ENCODE data around the gene EPPIN.
"Not testable (repeated sequence)": the region's sequence is repeated elsewhere in the genome, so short reads cannot be mapped to it uniquely, and the experiment has no call there.

The EPPIN gene

DNA sequence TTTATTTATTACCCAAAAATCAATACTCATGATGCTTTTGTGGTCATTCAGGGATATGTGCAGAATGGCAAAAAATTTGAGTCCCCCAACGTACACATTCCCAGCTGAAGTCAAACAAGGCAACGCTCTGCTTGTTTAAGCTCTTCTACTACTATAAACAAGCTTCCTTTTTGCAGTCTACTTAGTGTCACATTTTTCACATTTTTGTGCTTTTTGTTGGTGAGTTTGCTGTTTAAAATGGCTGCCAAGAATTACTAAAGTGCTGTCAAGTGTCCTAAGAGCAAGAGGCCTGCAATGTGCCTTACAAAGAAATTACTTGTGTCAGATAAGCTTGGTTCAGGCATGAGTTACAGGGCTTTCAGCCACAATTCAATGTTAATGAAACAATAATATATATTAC is 29.8 kb upstream of the EPPIN start:
- H3K9me3 ChIP-seq (ENCODE audit: insufficient read depth, low read depth, low read length) = no peaks in the 10 kb centered on the region
- no peak overlapping the region for H3K27ac ChIP-seq (ENCODE audit: low read length)
- no peak overlapping the region for H3K9ac ChIP-seq (ENCODE audit: low read depth, low read length)
- H3K27me3 ChIP-seq (ENCODE audit: insufficient read depth, low read length) = no peaks in the 10 kb centered on the region
- no peak overlapping the region for H3K4me3 ChIP-seq (ENCODE audit: low read length)
- no peaks in the 10 kb centered on the region for H3K36me3 ChIP-seq (ENCODE audit: insufficient read depth, low read depth, low read length)
- H3K4me1 ChIP-seq (ENCODE audit: insufficient read depth, low read length) = no peaks in the 10 kb centered on the region; the same call in 1 of the 2 replicates

DNA sequence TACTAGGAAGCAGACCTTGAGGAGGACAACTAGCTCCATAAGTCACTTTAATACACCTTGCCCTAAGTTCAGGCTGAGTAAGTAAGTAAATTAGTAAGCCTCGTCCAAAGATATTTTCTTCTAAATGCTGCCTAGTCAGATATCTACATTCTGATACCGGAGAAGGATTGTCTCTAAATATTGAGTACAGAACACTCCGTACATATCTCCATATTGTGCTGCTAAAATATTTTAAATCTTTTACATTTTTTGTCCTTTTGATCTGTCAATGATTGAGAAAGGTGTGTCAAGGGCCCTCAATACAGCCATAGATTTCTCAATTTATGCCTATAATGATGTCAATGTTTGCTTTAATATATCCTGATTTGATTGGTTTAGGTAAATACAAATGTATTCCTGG is 28.7 kb upstream of the EPPIN start:
- Histone ChIP-seq H3K27ac (ENCODE audit: low read length) (no peak overlapping the region), H3K9me3 (ENCODE audit: insufficient read depth, low read depth, low read length) (no peaks in the 10 kb centered on the region), H3K9ac (ENCODE audit: low read depth, low read length) (no peak overlapping the region), H3K4me3 (ENCODE audit: low read length) (no peak overlapping the region), H3K27me3 (ENCODE audit: insufficient read depth, low read length) (no peaks in the 10 kb centered on the region), H3K36me3 (ENCODE audit: insufficient read depth, low read depth, low read length) (no peaks in the 10 kb centered on the region), H3K4me1 (ENCODE audit: insufficient read depth, low read length) (no peaks in the 10 kb centered on the region; the same call in 1 of the 2 replicates)

DNA sequence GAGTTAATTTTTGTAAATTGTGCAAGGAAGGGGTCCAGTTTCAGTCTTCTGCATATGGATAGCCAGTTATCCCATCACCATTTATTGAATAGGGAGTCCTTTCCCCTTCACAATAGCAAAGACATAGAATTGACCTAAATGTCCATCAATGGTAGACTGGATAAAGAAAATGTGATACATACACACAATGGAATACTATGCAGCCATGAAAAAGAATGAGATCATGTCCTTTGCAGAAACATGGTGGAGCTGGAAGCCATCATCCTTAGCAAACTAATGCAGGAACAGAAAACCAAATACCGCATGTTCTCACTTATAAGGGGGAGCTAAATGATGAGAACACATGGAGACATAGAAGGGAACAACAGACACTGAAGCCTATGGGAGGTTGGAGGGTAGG is 22.4 kb upstream of the EPPIN start:
- not testable (repeated sequence) for H3K9me3 ChIP-seq (ENCODE audit: insufficient read depth, low read depth, low read length)

DNA sequence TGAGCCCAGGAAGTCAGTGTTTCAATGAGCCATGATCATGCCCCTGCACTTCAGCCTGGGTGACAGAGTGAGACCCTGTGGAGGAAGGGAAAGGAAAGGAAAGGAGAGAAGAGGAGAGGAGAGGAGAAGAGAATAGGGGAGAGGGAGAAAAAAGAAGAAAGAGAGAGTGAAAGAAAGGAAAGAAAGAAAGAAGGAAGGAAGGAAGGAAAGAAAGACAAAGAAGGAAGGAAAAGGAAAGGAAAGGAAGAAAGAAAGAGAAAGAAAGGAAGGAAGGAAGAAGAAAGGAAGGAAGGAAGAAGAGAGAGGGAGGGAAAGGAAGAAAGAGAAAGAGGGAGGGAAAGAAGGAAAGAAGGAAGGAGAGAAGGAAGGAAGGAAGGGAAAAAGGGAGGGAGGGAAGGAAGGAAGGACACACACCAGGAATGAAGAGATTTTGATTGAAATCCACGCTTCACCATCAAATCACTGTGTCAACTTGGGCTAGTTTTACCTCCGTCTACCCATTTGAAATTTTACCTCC is 17.6 kb upstream of the EPPIN start:
- no peak overlapping the region for H3K9ac ChIP-seq (ENCODE audit: low read depth, low read length)
- no peaks in the 10 kb centered on the region for H3K9me3 ChIP-seq (ENCODE audit: insufficient read depth, low read depth, low read length)
- no peak overlapping the region for H3K4me3 ChIP-seq (ENCODE audit: low read length)
- no peaks in the 10 kb centered on the region for H3K27me3 ChIP-seq (ENCODE audit: insufficient read depth, low read length)
- no peaks in the 10 kb centered on the region for H3K4me1 ChIP-seq (ENCODE audit: insufficient read depth, low read length)
- H3K27ac ChIP-seq (ENCODE audit: low read length) = no peak overlapping the region
- H3K36me3 ChIP-seq (ENCODE audit: insufficient read depth, low read depth, low read length) = no peaks in the 10 kb centered on the region

More for the DNA sequence above, 22.4 kb upstream of the EPPIN start:
- H3K27ac ChIP-seq (ENCODE audit: low read length); H3K9ac ChIP-seq (ENCODE audit: low read depth, low read length); H3K4me3 ChIP-seq (ENCODE audit: low read length); H3K27me3 ChIP-seq (ENCODE audit: insufficient read depth, low read length); H3K36me3 ChIP-seq (ENCODE audit: insufficient read depth, low read depth, low read length); H3K4me1 ChIP-seq (ENCODE audit: insufficient read depth, low read length): not testable (repeated sequence)

DNA sequence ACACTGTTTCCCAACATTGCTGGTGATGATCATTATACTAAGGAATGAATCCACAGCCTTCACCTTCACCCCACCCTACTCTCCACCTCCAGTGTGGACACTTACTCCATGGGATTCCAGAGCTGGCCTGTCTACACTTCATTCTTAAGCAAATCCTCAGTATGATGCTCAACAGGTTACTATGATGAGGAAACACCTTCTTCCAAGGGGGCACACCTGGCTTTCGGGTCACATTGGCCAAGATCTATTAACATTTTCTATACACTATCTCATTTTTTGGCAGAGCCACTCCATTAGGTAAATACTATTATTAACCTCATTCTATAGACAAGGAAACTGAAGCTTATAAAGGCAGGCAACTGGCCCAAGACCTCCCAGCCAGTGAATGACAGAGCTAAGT is 8.0 kb upstream of the EPPIN start:
- Histone ChIP-seq H3K4me1 (ENCODE audit: insufficient read depth, low read length) (no peaks in the 10 kb centered on the region), H3K27ac (ENCODE audit: low read length) (no peak overlapping the region), H3K27me3 (ENCODE audit: insufficient read depth, low read length) (no peaks in the 10 kb centered on the region), H3K36me3 (ENCODE audit: insufficient read depth, low read depth, low read length) (no peaks in the 10 kb centered on the region), H3K9ac (ENCODE audit: low read depth, low read length) (no peak overlapping the region), H3K9me3 (ENCODE audit: insufficient read depth, low read depth, low read length) (no peaks in the 10 kb centered on the region), H3K4me3 (ENCODE audit: low read length) (no peak overlapping the region)

DNA sequence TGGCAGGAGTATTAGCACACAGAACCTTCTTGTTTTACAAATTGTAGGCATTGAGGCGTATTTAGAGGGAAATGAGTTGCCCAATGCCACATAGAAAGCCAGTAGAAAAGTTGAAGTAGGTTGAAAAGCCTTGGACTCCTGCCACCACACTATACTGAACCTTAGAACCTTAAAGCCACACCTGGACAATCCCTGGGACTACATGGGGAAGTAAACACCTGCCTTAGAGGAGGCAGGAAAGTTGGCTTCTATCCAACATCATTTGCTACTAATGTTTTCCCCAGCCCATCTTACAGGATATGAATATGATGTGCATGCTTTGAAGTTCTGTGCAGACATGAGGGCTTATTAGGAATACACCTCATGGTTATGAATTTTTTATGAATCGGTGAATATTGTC is 5.3 kb upstream of the EPPIN start:
- H3K27me3 ChIP-seq (ENCODE audit: insufficient read depth, low read length) = no peaks in the 10 kb centered on the region
- H3K36me3 ChIP-seq (ENCODE audit: insufficient read depth, low read depth, low read length) = no peaks in the 10 kb centered on the region
- H3K27ac ChIP-seq (ENCODE audit: low read length) = no peak overlapping the region
- H3K9me3 ChIP-seq (ENCODE audit: insufficient read depth, low read depth, low read length) = no peaks in the 10 kb centered on the region
- no peak overlapping the region for H3K9ac ChIP-seq (ENCODE audit: low read depth, low read length)
- H3K4me3 ChIP-seq (ENCODE audit: low read length) = no peak overlapping the region
- H3K4me1 ChIP-seq (ENCODE audit: insufficient read depth, low read length) = no peaks in the 10 kb centered on the region

DNA sequence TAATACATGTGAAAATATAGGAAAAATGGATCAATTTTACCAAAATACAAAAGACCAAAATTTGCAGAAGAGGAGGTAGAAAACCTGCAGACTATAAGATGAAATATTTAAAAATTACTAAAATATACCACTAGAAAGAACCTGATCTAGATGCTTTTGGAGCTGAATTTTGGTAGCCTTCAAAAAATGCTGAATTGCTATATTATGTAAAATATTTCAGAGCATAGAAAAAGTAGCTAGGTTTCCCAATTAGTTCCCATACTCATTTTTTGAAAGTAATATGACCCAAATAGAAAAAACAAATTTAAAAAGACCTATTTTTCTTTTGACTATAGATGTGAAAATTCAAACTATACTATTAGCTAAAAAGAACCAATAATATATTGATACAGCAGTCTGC is 3.6 kb upstream of the EPPIN start:
- no peaks in the 10 kb centered on the region for H3K36me3 ChIP-seq (ENCODE audit: insufficient read depth, low read depth, low read length)
- H3K4me3 ChIP-seq (ENCODE audit: low read length) = no peak overlapping the region
- no peak overlapping the region for H3K9ac ChIP-seq (ENCODE audit: low read depth, low read length)
- H3K27me3 ChIP-seq (ENCODE audit: insufficient read depth, low read length) = no peaks in the 10 kb centered on the region
- no peak overlapping the region for H3K27ac ChIP-seq (ENCODE audit: low read length)
- H3K4me1 ChIP-seq (ENCODE audit: insufficient read depth, low read length) = no peaks in the 10 kb centered on the region
- H3K9me3 ChIP-seq (ENCODE audit: insufficient read depth, low read depth, low read length) = no peaks in the 10 kb centered on the region

DNA sequence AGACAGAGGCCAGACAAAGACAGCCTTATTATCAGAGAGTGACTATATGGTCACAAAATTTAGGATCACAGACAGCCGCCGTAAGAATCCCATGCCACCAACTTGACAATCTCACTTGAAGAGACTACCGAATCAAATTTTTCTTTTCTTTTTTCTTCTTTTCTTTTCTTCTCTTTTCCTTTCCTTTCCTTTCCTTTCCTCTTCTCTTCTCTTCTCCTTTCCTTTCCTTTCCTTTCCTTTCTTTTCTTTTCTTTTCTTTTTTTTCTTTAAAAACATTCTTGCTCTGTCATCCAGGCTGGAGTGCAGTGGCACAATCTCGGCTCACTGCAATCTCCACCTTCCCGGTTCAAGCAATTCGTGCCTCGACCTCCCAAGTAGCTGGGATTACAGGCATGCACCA is 1.2 kb upstream of the EPPIN start:
- no peak overlapping the region for H3K27ac ChIP-seq (ENCODE audit: low read length)
- H3K36me3 ChIP-seq (ENCODE audit: insufficient read depth, low read depth, low read length) = no peaks in the 10 kb centered on the region
- no peaks in the 10 kb centered on the region for H3K4me1 ChIP-seq (ENCODE audit: insufficient read depth, low read length)
- no peak overlapping the region for H3K4me3 ChIP-seq (ENCODE audit: low read length)
- H3K9me3 ChIP-seq (ENCODE audit: insufficient read depth, low read depth, low read length) = no peaks in the 10 kb centered on the region
- H3K9ac ChIP-seq (ENCODE audit: low read depth, low read length) = no peak overlapping the region
- no peaks in the 10 kb centered on the region for H3K27me3 ChIP-seq (ENCODE audit: insufficient read depth, low read length)

DNA sequence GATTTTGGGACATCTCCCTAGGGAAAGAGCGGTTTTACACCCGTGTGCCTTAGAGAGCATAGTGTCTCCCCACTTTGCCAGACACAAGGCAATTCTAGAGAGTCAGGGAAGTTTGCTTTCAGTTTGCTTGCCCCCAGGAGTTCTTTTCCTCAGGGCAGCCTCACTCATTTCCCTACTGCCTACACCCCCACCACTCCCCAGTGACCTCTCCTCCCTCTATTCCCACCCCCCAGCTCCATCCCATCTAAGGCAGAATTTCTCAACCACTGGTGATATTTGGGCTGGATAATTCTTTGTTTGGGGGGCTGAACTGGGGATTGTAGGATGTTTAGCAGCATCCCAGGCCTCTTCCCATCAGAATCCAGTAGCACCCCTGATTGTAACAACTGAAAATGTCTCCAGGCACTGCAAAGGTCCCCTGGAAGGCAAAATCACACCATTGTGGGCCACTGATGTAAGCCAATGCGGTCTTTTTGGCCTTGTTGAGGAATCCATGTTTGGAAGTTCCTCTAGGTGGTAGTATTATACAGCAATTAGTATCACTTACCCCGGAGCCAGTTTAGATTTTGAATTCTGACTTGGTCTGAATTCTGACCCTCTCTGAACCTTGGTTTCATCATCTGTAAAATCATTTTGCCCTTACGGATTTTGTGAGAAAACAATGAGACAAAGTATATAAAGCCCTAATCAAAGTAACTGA is 1.3 kb downstream of the EPPIN start:
- Histone ChIP-seq H3K27me3 (ENCODE audit: insufficient read depth, low read length) (no peaks in the 10 kb centered on the region), H3K4me3 (ENCODE audit: low read length) (no peak overlapping the region), H3K9ac (ENCODE audit: low read depth, low read length) (peak overlapping the region; percentile 19; the same call in 1 of the 2 replicates), H3K4me1 (ENCODE audit: insufficient read depth, low read length) (no peaks in the 10 kb centered on the region), H3K27ac (ENCODE audit: low read length) (no peak overlapping the region), H3K9me3 (ENCODE audit: insufficient read depth, low read depth, low read length) (no peaks in the 10 kb centered on the region), H3K36me3 (ENCODE audit: insufficient read depth, low read depth, low read length) (no peaks in the 10 kb centered on the region)

DNA sequence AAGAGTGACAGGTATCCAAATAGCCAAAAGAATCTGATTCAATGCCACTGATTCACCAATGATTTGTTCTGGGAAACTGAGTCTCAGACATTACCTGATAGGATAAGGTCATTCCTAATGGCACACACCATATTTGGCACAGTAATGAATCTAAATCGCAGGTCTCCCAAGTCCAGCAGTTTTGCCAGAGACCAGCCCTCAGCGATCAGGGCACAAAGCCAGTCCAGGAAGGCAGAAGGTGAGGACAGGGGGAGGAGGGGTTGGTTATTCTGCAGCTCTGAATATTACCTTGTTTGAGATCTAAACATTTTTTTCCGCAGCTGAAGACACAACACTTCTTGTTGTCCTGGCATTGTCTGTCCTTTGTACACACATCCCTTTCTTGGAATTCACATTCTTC is 1.9 kb downstream of the EPPIN start:
- no peaks in the 10 kb centered on the region for H3K4me1 ChIP-seq (ENCODE audit: insufficient read depth, low read length)
- H3K27me3 ChIP-seq (ENCODE audit: insufficient read depth, low read length) = no peaks in the 10 kb centered on the region
- no peaks in the 10 kb centered on the region for H3K9me3 ChIP-seq (ENCODE audit: insufficient read depth, low read depth, low read length)
- H3K36me3 ChIP-seq (ENCODE audit: insufficient read depth, low read depth, low read length) = no peaks in the 10 kb centered on the region
- no peak overlapping the region for H3K4me3 ChIP-seq (ENCODE audit: low read length)
- no peak overlapping the region for H3K27ac ChIP-seq (ENCODE audit: low read length)
- peak overlapping the region; percentile 19; the same call in 1 of the 2 replicates for H3K9ac ChIP-seq (ENCODE audit: low read depth, low read length)

DNA sequence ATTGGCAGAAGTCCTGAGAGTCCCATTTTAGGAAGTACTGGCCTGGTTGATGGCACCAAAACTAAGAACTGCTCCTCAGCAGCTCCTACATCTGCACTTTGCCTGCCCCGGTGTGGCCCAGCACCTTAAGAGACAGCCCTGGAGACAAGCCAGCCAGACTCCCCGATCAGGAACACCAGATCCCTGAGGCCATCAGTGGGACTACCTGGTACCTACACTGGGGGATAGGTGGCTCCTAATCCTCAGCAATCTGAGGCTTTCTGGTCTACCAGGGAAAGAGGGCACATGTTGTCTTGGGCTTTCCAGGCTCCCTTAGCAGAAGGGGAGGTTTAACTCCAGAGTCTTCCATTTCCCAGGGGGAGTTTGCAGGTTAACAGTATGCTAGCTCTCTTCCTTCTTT is 7.8 kb downstream of the EPPIN start, which contains the start of gene WFDC6:
WFDC6 (minus strand) TSS at position 101 of the 400 bp plus-strand sequence; CDS start at position 26, 75 bp downstream.
- no peak within 1 kb of the TSS for H3K27ac ChIP-seq (ENCODE audit: low read length)
- no peaks in the 10 kb centered on the region for H3K36me3 ChIP-seq (ENCODE audit: insufficient read depth, low read depth, low read length)
- no peak within 1 kb of the TSS for H3K4me3 ChIP-seq (ENCODE audit: low read length)
- H3K4me1 ChIP-seq (ENCODE audit: insufficient read depth, low read length) = no peaks in the 10 kb centered on the region
- no peaks in the 10 kb centered on the region for H3K27me3 ChIP-seq (ENCODE audit: insufficient read depth, low read length)
- no peak within 1 kb of the TSS for H3K9ac ChIP-seq (ENCODE audit: low read depth, low read length)
- no peaks in the 10 kb centered on the region for H3K9me3 ChIP-seq (ENCODE audit: insufficient read depth, low read depth, low read length)

DNA sequence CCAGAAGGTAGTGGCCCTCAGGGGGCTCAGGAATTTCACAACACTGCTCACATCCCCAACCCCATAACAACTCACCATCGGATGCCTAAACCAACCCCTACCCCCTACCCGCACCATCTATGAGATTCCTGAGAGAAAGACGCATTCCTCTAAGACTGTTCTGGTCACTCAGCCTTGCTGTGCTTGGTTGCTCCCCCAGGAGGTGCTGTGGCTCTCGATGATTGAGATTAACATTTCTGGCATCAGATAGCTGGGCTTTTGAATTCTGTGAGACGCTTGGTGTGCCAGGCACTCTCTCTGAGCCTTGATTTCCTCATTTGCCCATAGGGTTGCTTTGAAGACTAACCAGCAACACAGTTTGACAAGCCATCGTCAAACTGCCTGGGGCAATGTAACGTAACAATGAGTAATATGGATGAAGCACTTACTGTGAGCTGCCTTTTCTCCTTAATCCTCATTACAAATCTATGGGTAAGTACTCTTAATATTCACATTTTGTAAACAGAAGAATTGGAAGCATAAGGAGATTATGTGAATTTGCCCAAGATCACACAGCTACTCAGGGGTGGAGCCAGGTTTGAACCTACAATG is 8.9 kb downstream of the EPPIN start:
- H3K9me3 ChIP-seq (ENCODE audit: insufficient read depth, low read depth, low read length) = no peaks in the 10 kb centered on the region
- H3K9ac ChIP-seq (ENCODE audit: low read depth, low read length) = no peak overlapping the region
- H3K4me1 ChIP-seq (ENCODE audit: insufficient read depth, low read length) = no peaks in the 10 kb centered on the region
- H3K27ac ChIP-seq (ENCODE audit: low read length) = no peak overlapping the region
- no peaks in the 10 kb centered on the region for H3K27me3 ChIP-seq (ENCODE audit: insufficient read depth, low read length)
- no peak overlapping the region for H3K4me3 ChIP-seq (ENCODE audit: low read length)
- H3K36me3 ChIP-seq (ENCODE audit: insufficient read depth, low read depth, low read length) = no peaks in the 10 kb centered on the region
